WTC11 (cell line): ENCODE measurements around the gene EHBP1. TPM values are rescaled to one million over a fixed set of nuclear protein-coding genes. Genes with fewer than 3 reads are reported as not detected.

ENCODE experiments used
- ATAC-seq: fragments of 200-7000 bp; cut with Tn5 transposase; 2 replicates; pipeline ENCODE4 v1.10.0; 2021; ENCODE audit warnings: mild to moderate bottlenecking, moderate library complexity
- CTCF ChIA-PET: fragments of 300-600 bp; sonication (Branson Sonifier 250); formaldehyde crosslinking; loops from one replicate; lab custom pipeline; 2021; ENCODE audit warnings: antibody characterized with exemption; lab: Charles Lee
- POLR2A ChIA-PET: fragments of 350-600 bp; sonication (Branson Sonifier 250); formaldehyde crosslinking; loops from one replicate; lab custom pipeline; 2021; ENCODE audit warnings: antibody characterized with exemption; lab: Charles Lee
- DNase-seq: peaks from one replicate; pipeline ENCODE4 v3.0.0; 2021; ENCODE audit warnings: low spot score
- H3K27ac Mint-ChIP-seq: 2 replicates; pipeline ENCODE4 v1.8.0; 2021; ENCODE audit warnings: mixed read lengths
- H3K27me3 Mint-ChIP-seq: 2 replicates; pipeline ENCODE4 v1.8.0; 2021; ENCODE audit warnings: low read depth, mild to moderate bottlenecking, moderate library complexity, mixed read lengths
- H3K36me3 Mint-ChIP-seq: 2 replicates; pipeline ENCODE4 v1.8.0; 2021; ENCODE audit warnings: mixed read lengths
- H3K4me1 Mint-ChIP-seq: 2 replicates; pipeline ENCODE4 v1.8.0; 2022; ENCODE audit warnings: mixed read lengths
- H3K4me3 Mint-ChIP-seq: 2 replicates; pipeline ENCODE4 v1.8.0; 2021; ENCODE audit warnings: mild to moderate bottlenecking, moderate library complexity, mixed read lengths
- H3K9me3 Mint-ChIP-seq: 2 replicates; pipeline ENCODE4 v1.8.0; 2021; ENCODE audit warnings: mixed read lengths
- ATF2 ChIP-seq: sonication (generic); formaldehyde crosslinking; IDR thresholded peaks from 2 replicates; pipeline ENCODE4 v1.8.1; 2022; ENCODE audit warnings: low read depth, missing genetic modification reagents, borderline replicate concordance
- CBFB ChIP-seq: sonication (generic); formaldehyde crosslinking; IDR thresholded peaks from 2 replicates; pipeline ENCODE4 v1.8.1; 2022; ENCODE audit warnings: mild to moderate bottlenecking, low read depth, missing genetic modification reagents
- CDX4 ChIP-seq: fragments of 250-450 bp; sonication (Bioruptor Pico); IDR thresholded peaks from 2 replicates; pipeline ENCODE4 v1.9.0; 2021; ENCODE audit warnings: moderate library complexity, mild to moderate bottlenecking, inconsistent platforms, borderline replicate concordance
- CREB1 ChIP-seq: sonication (generic); formaldehyde crosslinking; IDR thresholded peaks from 2 replicates; pipeline ENCODE4 v1.8.0; 2023; ENCODE audit warnings: mild to moderate bottlenecking, missing genetic modification reagents
- E2F4 ChIP-seq: sonication (generic); formaldehyde crosslinking; IDR thresholded peaks from 2 replicates; pipeline ENCODE4 v1.8.1; 2022; ENCODE audit warnings: low read depth, mild to moderate bottlenecking, moderate library complexity, missing genetic modification reagents, borderline replicate concordance
- ESRRA ChIP-seq: sonication (generic); formaldehyde crosslinking; IDR thresholded peaks from 2 replicates; pipeline ENCODE4 v1.8.1; 2022; ENCODE audit warnings: mild to moderate bottlenecking, missing genetic modification reagents, borderline replicate concordance
- FOXJ3 ChIP-seq: sonication (generic); formaldehyde crosslinking; IDR thresholded peaks from 2 replicates; pipeline ENCODE4 v1.9.0; 2021; ENCODE audit warnings: missing genetic modification reagents, mild to moderate bottlenecking, borderline replicate concordance
- FOXK1 ChIP-seq: sonication (generic); formaldehyde crosslinking; IDR thresholded peaks from 2 replicates; pipeline ENCODE4 v1.8.0; 2022; ENCODE audit warnings: mild to moderate bottlenecking, moderate library complexity, missing genetic modification reagents
- FOXP1 ChIP-seq: sonication (generic); formaldehyde crosslinking; IDR thresholded peaks from 2 replicates; pipeline ENCODE4 v1.8.0; 2022; ENCODE audit warnings: missing genetic modification reagents, mild to moderate bottlenecking, moderate library complexity, borderline replicate concordance
- KAT7 ChIP-seq: sonication (generic); formaldehyde crosslinking; IDR thresholded peaks from 2 replicates; pipeline ENCODE4 v1.8.1; 2023; ENCODE audit warnings: missing genetic modification reagents, mild to moderate bottlenecking, borderline replicate concordance
- MAX ChIP-seq: sonication (generic); formaldehyde crosslinking; IDR thresholded peaks from 2 replicates; pipeline ENCODE4 v1.8.0; 2022; ENCODE audit warnings: mild to moderate bottlenecking, missing genetic modification reagents
- MLX ChIP-seq: sonication (generic); formaldehyde crosslinking; IDR thresholded peaks from 2 replicates; pipeline ENCODE4 v1.8.1; 2023; ENCODE audit warnings: mild to moderate bottlenecking, missing genetic modification reagents, moderate library complexity
- RELA ChIP-seq: sonication (generic); formaldehyde crosslinking; IDR thresholded peaks from 2 replicates; pipeline ENCODE4 v1.8.1; 2022; ENCODE audit warnings: missing genetic modification reagents, mild to moderate bottlenecking, borderline replicate concordance
- SP1 ChIP-seq: sonication (generic); formaldehyde crosslinking; conservative IDR thresholded peaks from 2 replicates; pipeline ENCODE4 v1.8.1; 2022; ENCODE audit warnings: missing genetic modification reagents
- TEAD4 ChIP-seq: sonication (generic); formaldehyde crosslinking; IDR thresholded peaks from 2 replicates; pipeline ENCODE4 v1.8.0; 2022; ENCODE audit warnings: mild to moderate bottlenecking, missing genetic modification reagents
- USF2 ChIP-seq: sonication (generic); formaldehyde crosslinking; IDR thresholded peaks from 2 replicates; pipeline ENCODE4 v1.8.1; 2023; ENCODE audit warnings: mild to moderate bottlenecking, missing genetic modification reagents, moderate library complexity
- ZNF121 ChIP-seq: sonication (generic); formaldehyde crosslinking; IDR thresholded peaks from 2 replicates; pipeline ENCODE4 v1.8.0; 2023; ENCODE audit warnings: missing genetic modification reagents
- ZNF232 ChIP-seq: sonication (generic); formaldehyde crosslinking; IDR thresholded peaks from 2 replicates; pipeline ENCODE4 v1.8.0; 2022; ENCODE audit warnings: mild to moderate bottlenecking, missing genetic modification reagents
- ZNF281 ChIP-seq: sonication (generic); formaldehyde crosslinking; IDR thresholded peaks from 2 replicates; pipeline ENCODE4 v1.8.0; 2023; ENCODE audit warnings: mild to moderate bottlenecking, missing genetic modification reagents
- ZNF416 ChIP-seq: fragments of 250-450 bp; sonication (Bioruptor Pico); IDR thresholded peaks from 2 replicates; pipeline ENCODE4 v1.9.0; 2021; ENCODE audit warnings: mild to moderate bottlenecking, inconsistent platforms
- total RNA-seq: library from RNA; stranded (reverse); gene quantifications from 3 replicates; pipeline ENCODE4 v1.2.3, GENCODE V29; 2021

Gene EHBP1
- total RNA-seq, 1 experiment from 2014 or later = 36.4 TPM

GRCh38 chr2:62858231-62858832 is 152.8 kb downstream of the EHBP1 start:
- H3K4me1 Mint-ChIP-seq = peaks cover 5% of the 10 kb centered on the region
- H3K36me3 Mint-ChIP-seq = peaks cover 14% of the 10 kb centered on the region
- ChIA-PET POLR2A (no interaction called here), CTCF (no interaction called here)
- TF ChIP-seq KAT7 (CRISPR knock-in tag) (no peak), RELA (CRISPR knock-in tag) (no peak), MLX (no peak), ZNF121 (CRISPR knock-in tag) (no peak), FOXJ3 (CRISPR knock-in tag) (no peak), TEAD4 (no peak), SP1 (CRISPR knock-in tag) (no peak), ZNF232 (CRISPR knock-in tag) (no peak), CREB1 (CRISPR knock-in tag) (no peak), ZNF416 (CRISPR knock-in tag) (no peak), MAX (CRISPR knock-in tag) (no peak), CBFB (CRISPR knock-in tag) (no peak)
- peaks cover 5% of the 10 kb centered on the region for H3K9me3 Mint-ChIP-seq
- no peak overlapping the region for H3K4me3 Mint-ChIP-seq
- no peaks in the 10 kb centered on the region for H3K27me3 Mint-ChIP-seq
- ATAC-seq = no peak
- DNase-seq = no peak
- no peak overlapping the region for H3K27ac Mint-ChIP-seq

GRCh38 chr2:62868947-62869346 is 163.4 kb downstream of the EHBP1 start:
- DNase-seq = no peak
- peaks cover 19% of the 10 kb centered on the region for H3K9me3 Mint-ChIP-seq
- H3K4me1 Mint-ChIP-seq = peaks cover 7% of the 10 kb centered on the region; the same call in 1 of the 2 replicates
- no peak overlapping the region for H3K27ac Mint-ChIP-seq
- no peak for ATAC-seq
- no peak overlapping the region for H3K4me3 Mint-ChIP-seq
- H3K27me3 Mint-ChIP-seq = no peaks in the 10 kb centered on the region
- TF ChIP-seq E2F4 (CRISPR knock-in tag) (no peak), CDX4 (CRISPR knock-in tag) (no peak), ZNF281 (CRISPR knock-in tag) (no peak), MLX (no peak), USF2 (CRISPR knock-in tag) (no peak), FOXP1 (CRISPR knock-in tag) (no peak), ESRRA (CRISPR knock-in tag) (no peak), ATF2 (CRISPR knock-in tag) (no peak), FOXK1 (CRISPR knock-in tag) (no peak)
- TF ChIP-seq, all 79 proteins: peak for 0
- H3K36me3 Mint-ChIP-seq = peaks cover 25% of the 10 kb centered on the region
- POLR2A ChIA-PET = no interaction called here
- CTCF ChIA-PET = no interaction called here
